NCI-H146 treated with DMSO at 0.1 percent for 48 hours (cell line): ENCODE data around the gene RRBP1.

Experiments
- DNase-seq: peaks from one replicate; lab custom pipeline; 2025; ENCODE audit not compliant: unreplicated experiment; lab: John Stamatoyannopoulos, UW

Gene RRBP1

DNA sequence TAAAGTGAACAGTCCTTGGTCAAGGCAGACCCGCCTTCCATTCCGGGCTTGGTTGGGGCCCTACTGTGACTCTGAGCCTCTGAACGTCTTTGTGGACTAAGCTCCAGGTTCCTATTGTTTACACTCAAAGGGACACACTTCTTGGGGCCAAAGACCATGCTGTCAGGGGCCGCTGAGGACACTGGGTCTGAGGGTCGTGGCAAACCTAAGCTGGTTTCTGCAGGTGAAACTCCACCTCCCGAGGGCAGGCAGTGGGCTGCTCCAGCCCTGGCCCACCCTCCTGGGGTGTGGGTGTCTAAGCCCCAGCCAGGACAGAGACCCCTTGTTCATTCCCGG, 69.1 kb downstream of the RRBP1 start:
- no peak for DNase-seq

DNA sequence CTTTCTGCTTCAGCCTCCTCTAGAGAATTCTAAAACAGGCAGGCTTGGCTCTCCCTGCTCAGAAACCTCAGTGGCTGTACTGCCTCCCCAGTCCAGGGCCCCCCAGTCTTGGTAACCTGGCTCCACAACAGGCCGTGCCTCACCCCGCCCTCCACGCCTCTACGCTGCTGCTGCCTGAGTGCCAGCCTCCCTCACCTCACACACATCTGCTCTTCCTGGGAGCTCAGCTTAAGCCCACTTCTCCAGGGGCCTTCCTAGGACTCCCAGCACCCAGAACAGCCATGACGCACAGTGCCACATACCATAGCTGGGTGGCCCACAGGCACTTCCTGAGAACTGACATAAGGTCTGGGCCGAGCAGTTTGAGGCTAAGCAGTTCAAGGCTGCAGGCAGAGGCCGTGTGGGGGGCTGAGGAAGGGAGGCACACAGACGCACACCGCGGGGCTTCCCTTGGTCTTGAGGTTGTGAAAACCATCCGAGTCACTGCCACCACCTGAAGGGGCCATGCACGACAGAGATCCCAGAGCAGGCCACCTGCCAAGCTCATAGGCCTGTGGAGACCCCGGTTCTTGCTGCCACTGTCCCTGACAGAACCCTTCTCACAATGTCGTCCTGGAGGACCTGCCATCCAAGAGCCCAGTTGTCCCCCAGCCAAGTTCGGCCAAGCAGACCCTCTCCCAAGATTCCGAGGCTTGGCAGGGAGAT, 69.6 kb downstream of the RRBP1 start:
- DNase-seq, result no peak

DNA sequence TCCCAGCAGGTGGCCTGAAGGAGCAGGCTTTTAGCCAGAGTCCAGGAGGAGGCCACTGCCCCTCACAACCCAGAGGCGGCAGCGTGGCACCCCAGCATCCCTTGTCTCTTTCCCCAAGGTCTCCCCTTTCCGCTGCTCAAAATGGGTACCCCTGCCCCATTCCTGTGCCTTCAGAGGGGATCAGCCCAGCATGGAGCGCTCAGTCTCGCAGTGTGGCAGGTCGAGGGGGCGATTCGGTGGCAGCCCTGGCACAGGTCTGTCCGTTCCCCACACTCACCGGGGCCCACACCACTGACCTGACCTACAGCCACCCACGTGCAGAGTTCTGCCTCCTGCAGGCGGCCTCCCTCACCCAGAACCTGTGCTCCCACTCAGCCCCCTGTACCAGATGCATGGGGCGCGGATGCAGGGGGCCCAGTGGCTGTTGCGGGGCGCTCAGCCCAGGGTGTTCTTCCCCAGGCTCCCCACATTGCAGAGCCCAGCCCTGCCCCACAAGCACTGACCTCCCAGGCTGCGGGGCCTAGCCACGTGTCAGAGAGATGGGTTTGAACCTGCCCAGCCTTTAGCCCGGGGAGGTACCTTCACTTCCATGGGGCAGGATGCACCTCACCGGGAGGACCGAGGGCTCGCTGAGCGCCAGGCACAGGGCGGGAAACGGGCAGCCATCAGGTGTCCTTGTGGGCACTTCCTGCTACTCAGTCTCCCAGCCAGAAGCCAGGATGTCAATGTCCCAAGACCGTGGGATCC, 70.3 kb downstream of the RRBP1 start:
- no peak for DNase-seq

DNA sequence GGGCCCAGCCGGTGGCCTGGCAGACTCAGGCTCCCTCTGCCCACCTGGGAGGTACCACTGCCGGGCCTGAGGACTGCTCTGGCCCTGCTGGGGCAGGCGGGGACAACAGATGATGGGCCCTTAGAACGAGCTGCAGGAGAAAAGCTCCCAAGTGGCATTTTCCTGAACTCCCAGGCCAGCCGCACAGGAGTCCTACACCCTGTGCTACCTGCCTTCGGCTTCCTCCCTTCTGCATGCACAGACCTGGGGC, 70.8 kb downstream of the RRBP1 start:
- DNase-seq, result no peak

DNA sequence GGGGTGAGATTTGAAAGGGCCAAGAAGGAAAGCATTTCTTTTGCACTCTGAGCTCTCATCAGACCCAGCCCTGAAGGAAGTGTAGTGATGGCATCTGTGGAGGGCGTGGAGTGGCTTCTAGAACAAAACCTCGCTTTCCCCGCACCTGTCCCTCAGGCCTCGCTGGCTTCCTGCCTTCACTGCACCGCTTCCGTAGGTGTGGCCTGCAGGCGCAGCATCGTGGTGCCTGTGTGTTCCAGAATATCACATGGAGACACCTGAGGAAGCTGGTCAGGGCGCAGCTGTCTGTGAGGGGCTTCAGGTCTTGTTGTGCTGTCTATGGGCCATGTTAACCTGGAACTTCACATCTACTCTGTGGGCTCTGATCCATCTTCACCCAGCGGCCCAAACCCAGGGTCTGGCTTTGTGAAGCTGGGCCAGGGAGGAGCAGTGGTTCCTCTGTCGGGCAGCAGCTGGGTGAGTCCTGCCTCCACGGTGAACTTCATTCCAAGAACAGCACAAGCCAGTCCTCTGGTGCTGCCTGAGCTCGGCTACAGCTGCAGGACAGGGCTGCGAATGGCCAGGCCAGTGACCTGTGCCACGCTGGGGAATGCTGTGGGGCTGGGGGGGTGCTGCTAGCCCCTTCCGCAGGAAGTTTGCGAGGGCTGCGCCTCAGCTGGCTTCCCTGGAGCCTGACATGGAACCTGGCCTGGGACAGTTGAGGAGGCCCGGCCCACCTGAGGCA, 71.3 kb downstream of the RRBP1 start:
- DNase-seq, result no peak

DNA sequence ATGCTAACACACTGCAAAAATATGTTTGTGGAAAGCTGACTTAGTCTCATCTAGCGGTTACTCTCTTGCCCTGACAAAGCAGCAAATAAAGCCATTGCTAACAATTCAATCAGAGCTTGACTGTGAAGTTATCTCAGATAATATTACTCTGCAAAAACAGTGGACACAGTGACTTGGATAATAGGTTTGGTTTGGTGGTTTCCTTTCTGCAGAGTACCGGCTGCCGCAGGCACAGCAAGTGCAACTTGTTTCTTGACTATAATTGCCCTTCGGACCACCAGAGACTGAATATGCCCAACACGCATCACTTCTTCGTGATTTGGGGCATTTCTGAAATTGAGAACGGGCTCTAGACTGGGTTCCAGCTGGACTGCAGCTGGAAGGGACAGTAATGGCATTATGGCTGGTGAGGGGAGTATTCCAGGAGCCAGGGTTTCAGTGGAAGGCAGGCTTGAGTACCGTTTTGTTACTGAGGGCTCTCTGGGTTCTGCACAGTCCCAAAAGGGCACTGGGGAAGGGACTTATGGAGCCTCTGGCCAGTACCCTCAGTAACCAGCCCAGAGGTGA, 72.1 kb downstream of the RRBP1 start:
- no peak for DNase-seq

DNA sequence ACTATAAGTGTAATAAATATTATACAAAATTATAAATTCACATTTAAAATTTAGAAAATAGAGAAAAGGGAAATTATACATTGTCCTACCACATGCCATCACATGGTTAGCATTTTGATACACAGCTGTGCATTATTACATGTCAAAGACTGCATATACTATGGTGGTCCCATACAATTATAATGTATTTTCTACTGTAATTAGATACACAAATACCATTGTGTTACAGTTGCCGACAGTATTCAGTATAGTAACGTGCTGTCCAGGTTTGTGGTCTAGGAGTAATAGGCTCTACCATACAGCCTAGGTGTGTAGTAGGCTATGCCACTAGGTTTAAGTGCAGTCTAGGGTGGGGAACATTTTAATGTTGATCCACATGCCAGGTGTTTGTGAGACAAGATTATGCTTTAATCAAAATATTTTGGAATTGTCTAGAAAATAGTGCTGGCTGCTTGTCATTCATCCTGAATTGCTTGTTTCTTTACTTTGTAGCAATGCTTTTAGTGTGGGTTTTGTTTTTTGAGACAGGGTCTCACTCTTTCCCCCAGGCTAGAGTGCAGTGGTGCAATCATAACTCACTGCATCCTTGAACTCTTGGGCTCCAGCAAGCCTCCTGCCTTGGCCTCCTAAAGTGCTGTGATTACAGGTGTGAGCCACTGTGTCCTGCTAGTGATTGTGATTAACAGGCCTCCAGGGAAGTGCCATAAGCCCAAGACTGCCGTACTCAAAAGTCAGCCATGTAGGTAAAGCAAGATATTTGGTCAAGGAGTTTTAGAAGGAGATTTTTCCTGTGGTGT, 73.1 kb downstream of the RRBP1 start:
- DNase-seq, result no peak

DNA sequence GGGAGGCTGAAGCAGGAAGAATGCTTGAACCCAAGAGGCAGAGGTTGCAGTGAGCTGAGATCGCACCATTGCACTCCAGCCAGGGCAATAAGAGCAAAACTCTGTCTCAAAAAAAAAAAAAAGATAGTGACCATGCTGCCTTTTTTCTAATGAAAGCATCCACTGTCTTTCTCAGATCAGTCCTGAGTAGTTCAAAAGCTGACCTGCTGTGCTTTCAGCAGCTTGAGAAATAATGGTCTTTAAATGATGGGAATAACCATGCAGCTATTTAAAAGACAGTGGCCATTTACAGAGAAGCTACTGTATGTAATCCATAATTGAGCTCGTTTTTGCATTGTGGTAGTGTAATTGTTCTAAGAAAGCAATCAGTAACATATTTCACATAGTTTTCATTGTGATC, 76.0 kb downstream of the RRBP1 start:
- no peak for DNase-seq

DNA sequence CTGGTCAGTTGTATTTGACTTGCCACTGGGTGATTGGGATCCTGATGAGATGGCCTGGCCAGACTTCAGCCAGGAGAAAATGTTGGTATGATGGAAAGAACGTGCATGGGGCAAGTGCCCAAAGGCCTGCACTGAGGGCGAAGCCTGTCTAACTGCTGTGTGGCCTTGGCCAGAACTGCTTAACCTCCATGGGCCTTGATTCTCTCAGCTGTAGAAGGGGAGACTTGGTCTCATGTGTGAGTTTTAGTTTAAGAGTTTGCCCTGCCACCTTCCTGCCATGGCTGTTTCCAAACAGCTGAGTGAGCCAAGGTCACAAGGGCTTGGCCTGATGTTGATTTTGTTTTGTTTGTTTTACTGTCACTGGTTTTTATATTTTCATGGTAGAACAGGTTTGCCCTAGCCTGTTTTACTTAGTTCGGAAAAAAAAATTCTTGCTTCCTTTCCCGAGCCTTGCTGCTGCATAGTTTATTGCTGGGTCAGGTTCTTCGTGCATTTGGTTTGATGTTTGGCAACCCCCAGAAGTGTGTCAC, 76.8 kb downstream of the RRBP1 start:
- DNase-seq, result no peak

DNA sequence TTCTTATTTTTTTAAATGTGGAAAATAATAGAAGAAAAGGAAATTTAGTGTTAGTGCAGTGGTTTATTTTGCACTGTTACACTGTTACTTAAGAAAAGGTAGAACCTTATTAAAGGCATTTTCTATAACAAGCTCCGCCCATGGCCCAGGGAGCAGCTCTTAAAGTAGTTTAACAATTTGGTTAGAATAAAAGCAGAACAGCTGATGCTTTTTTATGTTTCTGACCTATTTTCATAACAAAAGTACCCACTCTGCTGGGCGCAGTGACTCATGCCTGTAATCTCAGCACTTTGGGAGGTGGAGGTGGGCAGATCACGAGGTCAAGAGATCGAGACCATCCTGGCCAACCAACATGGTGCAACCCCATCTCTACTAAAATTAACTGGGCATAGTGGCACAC, 79.5 kb downstream of the RRBP1 start:
- no peak for DNase-seq

DNA sequence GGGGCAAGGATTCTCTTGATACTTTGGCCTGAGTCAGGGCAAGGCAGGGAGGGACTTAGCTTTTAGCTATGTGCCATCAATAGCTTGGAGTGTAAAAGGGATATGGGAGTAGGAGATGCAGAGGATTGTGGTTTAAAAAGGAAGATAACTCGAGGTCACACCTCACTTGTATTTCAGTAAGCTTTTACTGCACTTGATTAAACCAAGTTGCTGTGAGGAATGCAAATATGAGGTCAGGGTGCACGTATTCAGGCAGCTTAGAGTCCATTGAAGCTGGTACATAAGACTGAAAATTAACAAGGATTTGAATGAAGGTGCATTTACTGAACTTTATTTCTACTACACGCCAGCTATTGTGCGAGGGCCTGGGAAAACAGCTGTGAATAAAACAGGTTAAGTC, 80.1 kb downstream of the RRBP1 start:
- no peak for DNase-seq

DNA sequence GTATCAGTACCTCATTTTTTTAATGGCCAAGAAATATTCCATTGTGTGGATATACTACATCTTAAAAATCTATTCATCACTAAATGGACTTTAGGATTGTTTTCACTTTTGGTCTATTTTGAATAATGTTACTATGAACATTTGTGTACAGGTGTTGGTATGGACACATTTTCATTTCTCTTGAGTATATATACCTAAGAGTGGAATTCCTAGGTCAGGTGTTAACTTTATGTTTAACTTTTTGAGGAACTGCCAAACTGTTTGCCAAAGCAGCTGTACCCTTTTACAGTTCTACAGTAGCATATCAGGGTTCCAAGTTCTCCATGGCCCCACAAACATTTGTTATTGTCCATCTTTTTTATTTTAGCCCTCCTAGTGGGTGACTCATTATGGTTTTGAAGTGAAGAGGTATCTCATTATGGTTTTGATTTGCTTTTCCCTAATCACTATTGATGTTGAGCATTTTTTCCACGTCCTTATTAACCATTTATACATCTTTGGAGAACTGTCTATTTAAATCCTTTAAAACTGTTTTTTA, 84.0 kb downstream of the RRBP1 start:
- no peak for DNase-seq

DNA sequence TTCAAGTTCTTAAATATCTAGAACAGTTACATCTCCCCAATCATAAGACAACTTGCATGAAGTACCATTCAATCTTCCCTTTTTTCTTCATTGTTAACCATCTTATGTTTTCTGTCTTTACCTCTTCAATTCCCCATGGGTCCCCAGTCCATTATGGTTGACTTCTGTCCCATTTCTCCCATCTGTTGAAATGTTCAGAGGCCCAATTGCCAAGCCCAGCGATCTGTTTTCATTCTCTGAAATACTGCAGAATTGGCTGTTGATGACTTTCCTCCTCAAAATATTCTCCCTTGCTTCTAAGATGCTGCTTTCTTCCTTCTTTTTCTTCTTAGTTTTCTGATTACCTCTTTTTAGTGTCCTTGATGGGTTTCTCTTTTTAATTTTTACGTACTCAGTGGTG, 86.2 kb downstream of the RRBP1 start:
- no peak for DNase-seq

DNA sequence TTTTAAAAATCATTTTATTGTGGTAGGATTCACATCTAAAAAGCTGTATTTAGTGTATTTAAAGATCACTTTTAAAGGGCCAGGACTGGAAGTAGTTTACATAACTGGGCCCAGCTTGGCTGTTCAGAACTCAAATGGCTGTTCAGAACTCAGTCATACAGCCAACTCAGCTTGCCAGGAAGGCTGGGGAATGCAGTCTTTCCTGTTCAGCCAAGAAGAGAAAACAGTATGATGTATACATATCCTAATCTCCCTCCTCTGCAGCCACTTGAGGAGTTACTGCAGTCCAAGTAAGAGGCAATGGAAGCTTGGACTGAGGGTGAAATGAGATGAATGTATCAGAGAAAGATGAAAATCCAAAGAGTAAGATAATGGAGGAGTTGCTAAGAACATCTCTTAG, 87.6 kb downstream of the RRBP1 start:
- DNase-seq, result no peak

DNA sequence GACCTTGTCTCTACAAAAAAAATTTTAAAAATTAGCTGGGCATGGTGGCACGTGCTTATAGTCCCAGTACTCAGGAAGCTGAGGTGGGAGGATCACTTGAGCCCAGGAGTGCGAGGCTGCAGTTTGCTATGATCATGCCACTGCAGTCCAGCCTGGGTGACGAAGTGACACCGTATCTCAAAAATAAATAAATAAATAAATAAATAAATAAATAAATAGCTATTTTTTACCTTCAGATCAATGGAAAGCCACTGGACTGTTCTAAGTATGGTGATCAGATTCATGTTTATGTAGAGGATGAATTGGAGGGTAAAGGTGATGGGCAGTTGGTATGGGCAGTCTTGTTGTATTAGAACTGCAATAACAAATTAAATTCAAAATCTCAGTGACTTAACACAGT, 88.1 kb downstream of the RRBP1 start:
- DNase-seq, result no peak

DNA sequence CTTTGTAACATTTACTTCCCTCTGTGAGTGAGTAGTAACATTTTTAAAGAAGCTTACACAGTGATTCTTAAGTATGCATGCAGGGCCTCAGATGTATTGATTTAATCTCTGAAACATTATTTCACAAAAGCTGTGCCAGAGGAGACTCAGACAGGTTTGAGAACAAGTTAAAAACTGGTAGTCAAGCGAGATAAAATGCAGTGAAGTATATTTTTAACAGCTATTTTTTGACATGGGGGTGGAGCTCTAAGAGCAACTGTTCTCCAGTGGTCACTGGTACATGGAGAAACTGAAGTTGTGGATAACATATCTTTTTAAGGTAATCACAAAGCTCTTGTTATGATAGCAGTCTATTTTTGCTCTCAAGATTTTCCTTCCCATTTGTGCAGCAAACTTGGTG, 91.8 kb downstream of the RRBP1 start:
- DNase-seq, result no peak

DNA sequence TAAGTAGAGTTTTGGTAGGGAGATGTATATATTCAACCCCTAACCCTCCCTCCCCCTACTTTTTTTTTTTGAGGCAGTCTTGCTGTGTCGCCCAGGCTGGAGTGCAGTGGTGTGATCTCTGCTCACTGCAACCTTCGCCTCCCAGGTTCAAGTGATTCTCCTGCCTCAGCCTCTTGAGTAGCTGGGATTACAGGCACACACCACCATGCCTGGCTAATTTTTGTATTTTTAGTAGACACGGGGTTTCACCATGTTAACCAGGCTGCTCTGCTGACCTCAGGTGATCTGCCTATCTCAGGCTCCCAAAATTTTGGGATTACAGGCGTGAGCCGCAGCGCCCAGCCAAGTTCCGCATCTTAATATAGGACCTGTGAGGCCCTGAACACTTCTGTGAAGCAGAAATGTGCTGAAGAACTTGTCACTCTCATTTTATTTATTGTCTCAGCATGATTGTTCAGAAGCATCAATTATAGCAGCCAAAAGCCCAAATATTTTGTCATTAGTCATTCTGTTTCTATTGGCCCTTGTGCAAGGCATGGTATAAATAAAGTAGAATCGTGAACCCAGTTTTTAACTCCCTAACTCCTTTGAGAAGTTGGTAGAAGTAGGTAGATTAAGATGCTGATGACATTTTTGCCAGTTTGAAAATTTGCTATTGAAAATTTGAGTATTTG, 92.7 kb downstream of the RRBP1 start:
- no peak for DNase-seq

DNA sequence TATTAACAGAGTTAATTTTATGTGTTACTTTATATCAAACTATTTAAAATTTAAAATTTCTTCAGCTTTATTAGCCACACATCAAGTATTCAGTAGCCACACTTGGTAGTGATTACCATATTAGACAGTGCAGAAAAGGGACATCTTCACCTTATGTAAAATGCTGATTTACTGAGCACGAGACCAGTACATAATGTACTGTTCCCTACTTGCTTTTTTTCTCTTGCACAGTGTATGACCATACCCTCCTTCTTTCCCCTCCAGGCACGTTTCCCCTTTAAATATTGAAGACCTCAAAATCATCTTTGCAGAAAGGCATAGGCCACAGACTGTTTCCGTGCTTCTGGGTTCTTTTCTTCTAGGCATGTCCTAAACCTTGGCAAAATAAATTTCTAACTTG, 94.2 kb downstream of the RRBP1 start:
- DNase-seq, result no peak

DNA sequence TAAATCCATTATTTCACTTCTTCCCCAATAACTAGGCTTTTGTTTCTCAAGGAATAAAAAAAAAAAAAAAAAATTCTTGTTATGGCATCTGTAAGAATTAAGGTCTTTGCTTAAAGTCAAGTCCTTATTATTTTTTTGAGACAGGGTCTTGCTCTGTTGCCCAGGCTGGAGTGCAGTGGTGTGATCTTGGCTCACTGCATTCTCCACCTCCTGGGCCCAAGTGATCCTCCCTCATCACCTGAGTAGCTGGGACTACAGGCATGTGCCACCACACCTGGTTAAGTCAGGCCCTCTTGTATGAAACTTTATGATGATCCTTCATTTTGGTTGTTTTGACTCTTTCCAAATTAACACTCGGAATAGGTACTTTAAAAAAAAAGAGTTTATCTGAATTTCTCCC, 94.9 kb downstream of the RRBP1 start:
- DNase-seq, result no peak

DNA sequence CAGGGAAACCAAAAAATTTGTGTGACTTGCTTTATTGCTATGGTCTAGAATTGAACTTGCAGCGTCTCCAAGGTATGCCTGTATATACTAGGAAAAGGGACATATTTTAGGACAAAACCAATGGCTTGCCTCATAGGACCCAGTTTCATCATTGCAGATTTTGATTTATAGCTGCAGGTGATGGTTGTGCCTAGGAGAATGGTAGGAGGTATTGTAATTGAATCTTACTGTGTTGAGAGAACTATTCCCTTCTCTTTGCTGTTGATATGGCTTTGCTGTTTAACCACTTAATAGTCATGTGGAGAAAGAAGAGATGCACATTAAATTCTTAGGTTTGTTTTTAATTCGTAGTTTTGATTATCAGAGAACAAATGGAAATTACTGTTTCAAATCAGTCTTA, 95.8 kb downstream of the RRBP1 start:
- DNase-seq, result no peak
